Right atrium auricular region (tissue), 2 donors: ENCODE data around the gene RAC2. TPM values are rescaled to one million over a fixed set of nuclear protein-coding genes. Genes with fewer than 3 reads are reported as not detected.

Source experiments
- DNase-seq: peaks from one replicate; pipeline ENCODE4 v3.0.0-alpha.2; 2019; ENCODE audit warnings: low spot score
- H3K27ac ChIP-seq, 2 donors: fragments of 200-600 bp; sonication (generic); 1 replicate in 1 of 2; 2 replicates in 1 of 2; pipeline ENCODE4 v1.5.1; 2016 to 2019
- H3K27me3 ChIP-seq, 2 donors: fragments of 200-600 bp; sonication (generic); one replicate each; pipeline versions ENCODE4 v1.5.1 to v1.6.0; 2017 to 2019
- H3K36me3 ChIP-seq: fragments of 200-600 bp; sonication (generic); one replicate; pipeline ENCODE4 v1.5.1; 2016
- H3K4me1 ChIP-seq, 2 donors: fragments of 200-600 bp; sonication (generic); one replicate each; pipeline versions ENCODE4 v1.5.1 to v1.6.0; 2017 to 2019
- H3K4me3 ChIP-seq, 2 donors: fragments of 200-600 bp; sonication (generic); 1 replicate in 1 of 2; 2 replicates in 1 of 2; pipeline ENCODE4 v1.5.1; 2017 to 2019; ENCODE audit warnings: mild to moderate bottlenecking in 1 of 2, moderate library complexity in 1 of 2
- H3K9me3 ChIP-seq, 2 donors: fragments of 200-600 bp; sonication (generic); one replicate each; pipeline ENCODE4 v1.5.1; 2019
- CTCF ChIP-seq, 2 donors: fragments of 200-600 bp; sonication (generic); IDR thresholded peaks; one replicate each; pipeline ENCODE4 v1.5.1; 2019; ENCODE audit warnings: antibody characterized with exemption in 2 of 2
- total RNA-seq, 2 donors: library from RNA; depleted of rRNA; stranded (reverse); fragments of >200 nt; gene quantifications; one replicate each; pipeline ENCODE4 v1.1.0, GENCODE V29; 2016

RAC2 gene
- total RNA-seq, 2 donors from 2014 or later = 2.9 to 10.3 TPM

- DNase-seq = no peak
- no peak overlapping the region for H3K27ac ChIP-seq
- no peaks in the 10 kb centered on the region for H3K9me3 ChIP-seq
- H3K4me3 ChIP-seq = peak overlapping the region in 1 of 2 donors; percentile 24
- peaks cover 5 to 7% of the 10 kb centered on the region in 2 donors for H3K27me3 ChIP-seq
- H3K36me3 ChIP-seq = no peaks in the 10 kb centered on the region
- no peak for TF ChIP-seq CTCF (IDR thresholded peaks at IDR 0.05)
- H3K4me1 ChIP-seq = peaks cover 0 to 7% of the 10 kb centered on the region in 2 donors
Measured at GRCh38 chr22:37243402-37244113, 511 bp downstream of the RAC2 start.

- H3K36me3 ChIP-seq = no peaks in the 10 kb centered on the region
- no peaks in the 10 kb centered on the region for H3K9me3 ChIP-seq
- no peak for TF ChIP-seq CTCF (IDR thresholded peaks at IDR 0.05)
- peaks cover 0 to 7% of the 10 kb centered on the region in 2 donors for H3K4me1 ChIP-seq
- peak; percentile 70 for DNase-seq
- H3K4me3 ChIP-seq = no peak overlapping the region
- no peak overlapping the region for H3K27ac ChIP-seq
- peaks cover 5 to 7% of the 10 kb centered on the region in 2 donors for H3K27me3 ChIP-seq
Measured at GRCh38 chr22:37242395-37242918, 1.6 kb downstream of the RAC2 start.

GRCh38 chr22:37241351-37242142, 2.5 kb downstream of the RAC2 start:
- H3K27me3 ChIP-seq = peaks cover 5 to 7% of the 10 kb centered on the region in 2 donors
- H3K36me3 ChIP-seq = no peaks in the 10 kb centered on the region
- no peak overlapping the region for H3K27ac ChIP-seq
- no peak overlapping the region for H3K4me3 ChIP-seq
- peaks cover 0 to 7% of the 10 kb centered on the region in 2 donors for H3K4me1 ChIP-seq
- no peak for DNase-seq
- no peak for TF ChIP-seq CTCF (IDR thresholded peaks at IDR 0.05)
- no peaks in the 10 kb centered on the region for H3K9me3 ChIP-seq

- no peaks in the 10 kb centered on the region for H3K36me3 ChIP-seq
- no peak for TF ChIP-seq CTCF (IDR thresholded peaks at IDR 0.05)
- H3K27ac ChIP-seq = no peak overlapping the region
- H3K4me1 ChIP-seq = peaks cover 0 to 7% of the 10 kb centered on the region in 2 donors
- H3K27me3 ChIP-seq = peaks cover 5 to 12% of the 10 kb centered on the region in 2 donors
- H3K9me3 ChIP-seq = no peaks in the 10 kb centered on the region
- H3K4me3 ChIP-seq = no peak overlapping the region
- no peak for DNase-seq
Measured at GRCh38 chr22:37240941-37241320, 3.1 kb downstream of the RAC2 start.

- peaks cover 0 to 7% of the 10 kb centered on the region in 2 donors for H3K4me1 ChIP-seq
- TF ChIP-seq CTCF (IDR thresholded peaks at IDR 0.05) = no peak
- no peak for DNase-seq
- no peak overlapping the region for H3K4me3 ChIP-seq
- H3K27me3 ChIP-seq = peaks cover 5 to 15% of the 10 kb centered on the region in 2 donors
- no peaks in the 10 kb centered on the region for H3K36me3 ChIP-seq
- H3K27ac ChIP-seq = no peak overlapping the region
- H3K9me3 ChIP-seq = no peaks in the 10 kb centered on the region
Measured at GRCh38 chr22:37240240-37240940, 3.7 kb downstream of the RAC2 start.
